GM10266 (cell line): Measurements from ENCODE around the gene RAB11FIP3.

Source experiments
- DNase-seq: peaks from one replicate; pipeline ENCODE4 v3.0.0; 2012; ENCODE audit errors: extremely low spot score
- CTCF ChIP-seq: IDR thresholded peaks from 2 replicates; pipeline ENCODE4 v1.5.1; 2012; ENCODE audit warnings: mild to moderate bottlenecking, low read depth; ENCODE audit not compliant: control insufficient read depth, insufficient read depth; ENCODE audit errors: missing control alignments

RAB11FIP3 gene

GRCh38 chr16:497258-497657 lies 71.8 kb downstream of the RAB11FIP3 start:
- TF ChIP-seq CTCF = no peak
- no peak for DNase-seq

GRCh38 chr16:499924-500323 lies 74.5 kb downstream of the RAB11FIP3 start:
- DNase-seq = no peak
- no peak for TF ChIP-seq CTCF

DNA sequence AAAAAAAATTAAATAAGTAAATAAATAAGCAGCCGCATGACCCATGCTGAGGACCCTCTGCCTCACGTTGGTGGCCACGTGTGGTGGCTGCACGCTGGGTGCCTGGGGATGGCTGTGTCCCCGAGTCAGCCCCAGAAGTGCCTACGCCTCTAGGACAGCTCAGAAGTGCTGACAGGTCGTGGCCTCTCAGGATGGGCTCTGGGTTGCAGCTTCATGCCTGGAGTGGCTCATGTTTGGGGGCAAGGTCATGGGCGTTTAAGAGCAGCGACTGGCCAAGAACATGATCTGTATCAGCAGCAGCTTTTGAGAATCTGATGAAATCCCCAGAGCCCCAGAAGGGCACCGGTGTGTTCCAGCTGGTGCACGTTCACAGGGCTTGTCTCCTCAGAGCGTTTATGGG lies 75.3 kb downstream of the RAB11FIP3 start:
- DNase-seq = no peak
- no peak for TF ChIP-seq CTCF

- DNase-seq = no peak
Observed at GRCh38 chr16:502179-502943, 76.9 kb downstream of the RAB11FIP3 start.

DNA sequence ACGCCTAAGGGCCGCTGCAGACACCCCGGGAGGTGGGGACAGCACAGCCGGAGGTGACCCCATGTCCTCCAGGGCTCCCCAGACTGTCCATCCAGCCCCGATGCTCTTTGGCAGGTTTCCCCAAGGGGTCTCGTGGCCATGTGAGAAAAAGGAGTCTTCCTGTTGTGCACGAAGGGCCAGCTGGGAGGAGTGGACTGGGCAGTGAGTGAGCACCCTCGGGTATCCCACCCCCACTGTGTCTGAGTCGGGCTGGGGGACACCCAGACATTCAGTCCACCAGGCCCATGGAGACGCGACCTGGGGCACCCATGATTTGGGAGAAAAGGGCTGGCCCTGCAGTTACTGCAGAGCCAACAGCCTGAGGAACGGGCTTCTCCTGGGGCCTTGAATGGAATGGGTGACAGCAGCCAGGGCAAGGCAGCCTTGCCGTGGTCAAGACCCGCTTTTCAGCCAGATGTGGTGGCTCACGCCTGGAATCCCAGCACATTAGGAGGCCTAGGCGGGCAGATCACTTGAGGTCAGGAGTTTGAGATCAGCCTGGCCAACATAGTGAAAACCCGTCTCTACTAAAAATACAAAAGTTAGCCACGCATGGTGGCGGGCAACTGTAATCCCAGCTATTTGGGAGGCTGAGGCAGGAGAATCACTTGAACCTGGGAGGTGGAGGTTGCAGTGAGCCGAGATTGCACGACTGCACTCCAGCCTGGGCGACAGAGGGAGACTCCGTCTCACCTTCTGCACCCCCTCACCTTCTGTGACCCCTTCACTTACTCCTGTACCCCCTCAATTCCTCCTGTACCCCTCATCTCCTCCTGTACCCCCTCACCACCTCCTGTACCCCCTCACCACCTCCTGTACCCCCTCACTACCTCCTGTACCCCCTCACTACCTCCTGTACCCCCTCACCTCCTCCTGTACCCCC lies 78.0 kb downstream of the RAB11FIP3 start:
- no peak for TF ChIP-seq CTCF
- DNase-seq = no peak

More at GRCh38 chr16:502179-502943, 76.9 kb downstream of the RAB11FIP3 start:
- no peak for TF ChIP-seq CTCF

DNA sequence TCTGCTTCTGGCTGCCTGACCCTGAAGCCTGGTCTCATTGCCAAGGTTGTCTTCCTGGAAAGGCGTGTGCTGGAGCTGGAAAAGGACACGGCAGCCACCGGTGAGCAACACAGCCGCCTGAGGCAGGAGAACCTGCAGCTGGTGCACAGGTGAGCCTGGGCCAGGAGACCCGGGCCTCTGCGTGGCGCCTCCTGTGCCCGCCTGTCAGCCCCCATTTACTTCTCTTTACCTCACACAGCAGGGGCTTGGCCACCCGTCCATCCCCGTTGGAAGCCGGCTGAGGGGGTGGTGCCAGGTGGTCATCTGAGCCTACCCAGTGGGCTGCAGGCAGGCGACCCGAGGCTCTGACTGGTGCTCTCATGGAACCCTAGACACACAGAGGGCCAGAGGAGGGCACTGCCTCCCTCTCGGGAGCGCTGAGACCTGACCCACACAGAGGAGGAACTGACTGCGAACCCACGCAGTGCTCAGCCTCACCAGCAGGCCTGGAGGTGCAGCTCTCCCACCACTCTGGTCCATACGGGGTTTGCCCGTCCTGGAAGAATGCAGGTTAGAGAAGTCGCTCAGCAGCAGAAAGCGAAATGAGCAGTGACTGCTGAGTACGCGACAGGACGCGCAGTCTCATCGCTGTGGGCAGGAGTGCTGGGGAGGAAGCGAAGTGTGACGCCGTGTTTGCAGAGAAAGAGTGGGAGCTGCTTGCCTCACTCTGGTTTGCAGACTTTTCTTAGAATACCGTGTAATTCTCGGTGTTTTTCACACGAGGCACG lies 80.2 kb downstream of the RAB11FIP3 start:
- no peak for DNase-seq
- no peak for TF ChIP-seq CTCF
